ENCODE results near the gene ZRANB3.

GRCh38 chr2:135422898-135423297 lies 108.1 kb downstream of the ZRANB3 start:
- TF ChIP-seq ZFX (IDR thresholded peaks at IDR 0.05): no peak
- no peak for TF ChIP-seq CTCF (conservative IDR thresholded peaks at IDR 0.05)
